SW480 (cell line): ENCODE measurements around the gene VPS11.
A peak's percentile ranks its signal among the peaks of the same experiment; 100 is the strongest.
"Not testable (repeated sequence)": the region's sequence is repeated elsewhere in the genome, so short reads cannot be mapped to it uniquely, and the experiment has no call there.

ENCODE experiments used
- DNase-seq: peaks from one replicate; pipeline ENCODE4 v3.0.0-alpha.2; 2016; ENCODE audit warnings: low spot score

The VPS11 gene

GRCh38 chr11:119103161-119103664 lies 35.6 kb downstream of the VPS11 start:
- not testable (repeated sequence) for DNase-seq

- DNase-seq = no peak
These were observed 36.2 kb downstream of the VPS11 start for GRCh38 chr11:119103793-119104192.

- DNase-seq = peak; percentile 90
These were observed 39.2 kb downstream of the VPS11 start, which contains the start of gene C2CD2L for GRCh38 chr11:119106564-119107537. C2CD2L (plus strand) TSS chr11:119107344; CDS start chr11:119107742, 398 bp downstream.

- DNase-seq = no peak
These were observed 40.0 kb downstream of the VPS11 start for GRCh38 chr11:119107538-119108145.

- peak; percentile 84 for DNase-seq
These were observed 40.7 kb downstream of the VPS11 start for GRCh38 chr11:119108146-119108856.

- DNase-seq = no peak
These were observed 41.2 kb downstream of the VPS11 start for GRCh38 chr11:119108857-119109221.

GRCh38 chr11:119109843-119110242 lies 42.2 kb downstream of the VPS11 start:
- DNase-seq = no peak

- no peak for DNase-seq
These were observed 42.8 kb downstream of the VPS11 start for GRCh38 chr11:119110439-119110838.

GRCh38 chr11:119111361-119111925 lies 43.8 kb downstream of the VPS11 start:
- no peak for DNase-seq

GRCh38 chr11:119112314-119113020 lies 44.8 kb downstream of the VPS11 start:
- no peak for DNase-seq

GRCh38 chr11:119113716-119114115 lies 46.1 kb downstream of the VPS11 start:
- no peak for DNase-seq

- DNase-seq = no peak
These were observed 46.7 kb downstream of the VPS11 start for GRCh38 chr11:119114351-119114750.

GRCh38 chr11:119115484-119116234 lies 48.0 kb downstream of the VPS11 start:
- DNase-seq = no peak

GRCh38 chr11:119116235-119116594 lies 48.6 kb downstream of the VPS11 start:
- no peak for DNase-seq

GRCh38 chr11:119116601-119117000 lies 49.0 kb downstream of the VPS11 start:
- no peak for DNase-seq

- DNase-seq = no peak
These were observed 49.5 kb downstream of the VPS11 start for GRCh38 chr11:119117004-119117706.

GRCh38 chr11:119118227-119118626 lies 50.6 kb downstream of the VPS11 start:
- no peak for DNase-seq

- DNase-seq = no peak
These were observed 51.3 kb downstream of the VPS11 start for GRCh38 chr11:119118946-119119345.

GRCh38 chr11:119120639-119121007 lies 53.0 kb downstream of the VPS11 start:
- DNase-seq = no peak
